Vagina (tissue), 2 donors: ENCODE data around the gene RASGRF2. TPM values are rescaled to one million over a fixed set of nuclear protein-coding genes. Genes with fewer than 3 reads are reported as not detected.

Experiments used
- DNase-seq, 2 donors: peaks; one replicate each; pipeline ENCODE4 v3.0.0-alpha.2; 2017; ENCODE audit errors: extremely low spot score in 2 of 2
- H3K27ac ChIP-seq: fragments of 200-600 bp; sonication (generic); one replicate; pipeline ENCODE4 v1.5.1; 2019
- H3K27me3 ChIP-seq: fragments of 200-600 bp; sonication (generic); one replicate; pipeline ENCODE4 v1.5.1; 2019
- H3K36me3 ChIP-seq, 2 donors: fragments of 200-600 bp; sonication (generic); one replicate each; pipeline ENCODE4 v1.5.1; 2017 to 2019
- H3K4me1 ChIP-seq: fragments of 200-600 bp; sonication (generic); one replicate; pipeline ENCODE4 v1.5.1; 2019
- H3K4me3 ChIP-seq, 2 donors: fragments of 200-600 bp; sonication (generic); 1 replicate in 1 of 2; 2 replicates in 1 of 2; pipeline ENCODE4 v1.5.1; 2016 to 2019
- H3K9me3 ChIP-seq: fragments of 200-600 bp; sonication (generic); one replicate; pipeline ENCODE4 v1.5.1; 2019
- CTCF ChIP-seq, 3 experiments: fragments of 450-650 bp in 2 of 3; fragments of 200-600 bp in 1 of 3; sonication (generic) in 1 of 3; IDR thresholded peaks; one replicate each; pipeline ENCODE4 v1.5.1; 2017 to 2019; ENCODE audit warnings: antibody characterized with exemption in 3 of 3, mild to moderate bottlenecking in 2 of 3, moderate library complexity in 2 of 3
- POLR2A ChIP-seq, 2 donors: fragments of 450-650 bp; IDR thresholded peaks; one replicate each; pipeline ENCODE4 v1.6.1; 2017; ENCODE audit warnings: antibody characterized with exemption in 2 of 2, mild to moderate bottlenecking in 2 of 2, moderate library complexity in 2 of 2
- POLR2AphosphoS5 ChIP-seq, 2 donors: sonication (generic); formaldehyde crosslinking; IDR thresholded peaks; one replicate each; pipeline ENCODE4 v1.9.0; 2017; ENCODE audit warnings: antibody characterized with exemption in 2 of 2, mild to moderate bottlenecking in 2 of 2, low read depth in 1 of 2; ENCODE audit not compliant: insufficient read depth in 1 of 2
- intact Hi-C: fragments of 100-400 bp; cut with DNase I; formaldehyde crosslinking; loops from one replicate; pipeline ENCODE4 v1.15.1; 2023
- total RNA-seq: library from RNA; depleted of rRNA; stranded (reverse); fragments of >200 nt; gene quantifications from one replicate; pipeline ENCODE4 v1.2.3, GENCODE V29; 2016

The RASGRF2 gene
- total RNA-seq, 1 donor from 2014 or later, result 8.8 TPM

DNA sequence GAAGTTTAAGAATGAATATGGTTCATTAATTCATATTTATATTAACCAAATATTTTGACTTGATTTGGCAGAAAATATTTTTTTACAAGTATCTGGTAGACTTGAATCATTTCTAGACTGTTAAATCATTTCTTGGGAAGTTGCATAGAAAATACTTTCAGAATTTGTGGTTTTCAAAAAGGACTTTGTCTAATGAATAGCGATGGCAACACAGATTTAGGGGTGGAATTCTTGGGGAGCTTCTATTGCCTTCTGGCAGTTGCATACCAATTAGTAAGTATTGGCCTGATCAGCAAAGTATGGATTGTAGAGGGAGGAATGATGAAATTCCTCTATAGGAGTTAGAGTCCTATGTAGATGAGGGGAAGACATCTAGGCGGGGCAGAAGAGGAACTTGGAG lies 204.3 kb downstream of the RASGRF2 start:
- H3K4me3 ChIP-seq, result no peak overlapping the region
- no peaks in the 10 kb centered on the region for H3K27me3 ChIP-seq
- H3K36me3 ChIP-seq, result no peaks in the 10 kb centered on the region
- DNase-seq, result no peak
- no peaks in the 10 kb centered on the region for H3K9me3 ChIP-seq
- no peak overlapping the region for H3K27ac ChIP-seq
- intact Hi-C loops, result no loop called here
- TF ChIP-seq POLR2A (IDR thresholded peaks at IDR 0.05) (no peak), POLR2AphosphoS5 (IDR thresholded peaks at IDR 0.05; ENCODE audit: insufficient read depth in 1 of 2, low read depth in 1 of 2) (no peak)
- H3K4me1 ChIP-seq, result no peaks in the 10 kb centered on the region

DNA sequence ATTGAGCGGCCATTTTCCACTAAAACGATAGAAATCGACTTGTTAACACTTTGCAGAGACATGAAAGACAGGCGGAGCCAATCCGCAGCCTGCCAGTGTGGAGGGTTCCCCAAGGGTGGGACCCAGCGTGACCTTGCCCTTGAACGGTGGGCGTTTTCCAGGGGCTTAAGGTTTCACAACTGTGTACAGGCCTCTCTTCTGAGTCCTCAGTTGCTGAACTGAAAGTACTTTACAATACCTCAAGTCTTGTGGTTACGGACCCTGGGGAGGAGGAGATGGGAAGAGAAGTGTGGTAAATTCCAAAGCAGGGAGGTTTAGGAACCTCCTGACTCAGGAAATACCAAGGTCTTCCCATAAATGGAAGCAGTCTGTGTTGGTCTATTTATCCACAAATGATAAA lies 204.8 kb downstream of the RASGRF2 start:
- no peak overlapping the region for H3K4me3 ChIP-seq
- intact Hi-C loops, result no loop called here
- no peak overlapping the region for H3K27ac ChIP-seq
- DNase-seq, result no peak
- H3K36me3 ChIP-seq, result no peaks in the 10 kb centered on the region
- H3K27me3 ChIP-seq, result no peaks in the 10 kb centered on the region
- H3K4me1 ChIP-seq, result no peaks in the 10 kb centered on the region
- TF ChIP-seq POLR2AphosphoS5 (IDR thresholded peaks at IDR 0.05; ENCODE audit: insufficient read depth in 1 of 2, low read depth in 1 of 2) (no peak), POLR2A (IDR thresholded peaks at IDR 0.05) (no peak), CTCF (IDR thresholded peaks at IDR 0.05) (no peak)
- no peaks in the 10 kb centered on the region for H3K9me3 ChIP-seq

- Histone ChIP-seq H3K4me3 (no peak overlapping the region), H3K36me3 (no peaks in the 10 kb centered on the region), H3K27me3 (no peaks in the 10 kb centered on the region), H3K27ac (no peak overlapping the region), H3K4me1 (no peaks in the 10 kb centered on the region), H3K9me3 (no peaks in the 10 kb centered on the region)
- TF ChIP-seq CTCF (IDR thresholded peaks at IDR 0.05) (peak; percentile 30 to 50 (median 41)), POLR2AphosphoS5 (IDR thresholded peaks at IDR 0.05; ENCODE audit: insufficient read depth in 1 of 2, low read depth in 1 of 2) (no peak)
- DNase-seq, result no peak
- intact Hi-C loops, result no loop called here
These were observed 205.4 kb downstream of the RASGRF2 start for GRCh38 chr5:81165493-81166119.

- Histone ChIP-seq H3K27ac (no peak overlapping the region), H3K36me3 (no peaks in the 10 kb centered on the region), H3K4me3 (no peak overlapping the region), H3K9me3 (no peaks in the 10 kb centered on the region), H3K4me1 (no peaks in the 10 kb centered on the region), H3K27me3 (no peaks in the 10 kb centered on the region)
- DNase-seq, result no peak
- no peak for TF ChIP-seq POLR2A (IDR thresholded peaks at IDR 0.05)
- no peak for TF ChIP-seq POLR2AphosphoS5 (IDR thresholded peaks at IDR 0.05; ENCODE audit: insufficient read depth in 1 of 2, low read depth in 1 of 2)
- no peak for TF ChIP-seq CTCF (IDR thresholded peaks at IDR 0.05)
- intact Hi-C loops, result no loop called here
These were observed 206.3 kb downstream of the RASGRF2 start for GRCh38 chr5:81166430-81166829.

DNA sequence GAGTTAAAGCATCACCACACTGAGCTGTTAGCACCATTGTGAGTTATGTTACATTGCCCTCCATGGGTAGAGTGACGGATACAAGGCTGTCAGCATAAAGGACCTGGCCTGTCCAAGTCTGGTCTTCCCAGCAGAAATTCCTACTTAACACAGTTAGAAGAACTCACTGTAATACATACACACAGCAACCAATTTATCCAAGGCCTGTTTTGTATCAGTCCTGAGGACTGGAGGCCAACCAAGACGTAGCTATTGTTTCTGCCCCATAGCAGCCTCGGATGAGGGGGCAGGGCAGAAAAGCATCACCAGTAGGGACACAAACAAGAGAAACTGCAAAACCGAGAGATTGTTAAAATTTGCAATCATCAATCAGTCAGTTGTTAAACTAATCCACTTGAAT lies 206.9 kb downstream of the RASGRF2 start:
- Histone ChIP-seq H3K9me3 (no peaks in the 10 kb centered on the region), H3K4me1 (no peaks in the 10 kb centered on the region), H3K36me3 (no peaks in the 10 kb centered on the region), H3K27me3 (no peaks in the 10 kb centered on the region), H3K27ac (no peak overlapping the region), H3K4me3 (no peak overlapping the region)
- intact Hi-C loops, result no loop called here
- TF ChIP-seq POLR2A (IDR thresholded peaks at IDR 0.05) (no peak), POLR2AphosphoS5 (IDR thresholded peaks at IDR 0.05; ENCODE audit: insufficient read depth in 1 of 2, low read depth in 1 of 2) (no peak), CTCF (IDR thresholded peaks at IDR 0.05) (no peak)
- no peak for DNase-seq
